NK-92 treated with Interleukin-12 subunit alpha and Interleukin-12 subunit beta, amount 100 ng/mL, for 24 hours (cell line): ENCODE measurements around the gene CHMP2A.
"Not testable (repeated sequence)": the region's sequence is repeated elsewhere in the genome, so short reads cannot be mapped to it uniquely, and the experiment has no call there.

ENCODE experiments used
- DNase-seq: peaks from one replicate; lab custom pipeline; 2025; lab: John Stamatoyannopoulos, UW

CHMP2A gene

DNA sequence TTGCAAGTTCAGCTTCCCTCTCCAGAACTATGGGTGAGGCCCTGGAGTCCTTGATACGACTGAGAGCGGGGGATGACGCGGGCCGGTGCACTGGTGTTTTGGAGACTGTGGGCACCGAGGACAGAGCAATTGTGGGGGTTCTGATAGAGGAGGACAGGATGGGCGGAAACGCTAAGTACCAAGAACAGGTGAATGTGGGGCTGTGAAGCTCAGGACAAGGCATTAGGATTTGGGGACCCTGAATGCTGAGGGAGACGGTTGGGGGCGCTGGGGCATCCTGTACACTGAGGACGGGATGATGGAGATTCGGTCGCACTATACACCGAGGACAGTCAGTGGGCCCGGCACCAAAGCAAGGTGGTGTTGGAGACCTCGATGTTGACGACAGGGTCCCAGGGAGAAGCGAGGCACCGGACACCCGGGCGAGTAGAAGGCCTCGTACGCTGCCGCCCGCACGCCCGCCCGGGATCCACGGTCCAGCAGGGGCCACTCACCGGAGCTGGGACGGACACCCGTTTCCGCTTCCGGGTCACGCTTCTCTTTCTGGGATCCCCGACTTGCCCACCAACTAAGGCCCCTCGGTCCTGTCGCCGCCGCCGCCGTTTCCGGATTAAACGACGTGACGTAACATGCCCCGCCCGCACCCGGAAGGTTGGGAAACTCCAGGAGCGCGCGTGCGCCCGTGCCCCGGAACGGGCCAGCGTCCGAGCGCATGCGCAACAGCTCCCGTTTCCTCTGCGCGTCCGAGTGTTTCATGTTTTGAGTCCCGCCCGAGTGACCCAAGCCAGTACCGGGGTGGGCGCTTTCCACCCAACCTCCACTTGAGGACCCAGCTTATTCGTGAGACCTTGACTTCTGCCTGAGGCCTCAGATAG lies at the start of gene CHMP2A:
TSS of gene CHMP2A (minus strand) at position 612 of the 875 bp plus-strand sequence. CDS start 893 bp downstream, outside the sequence.
- no peak for DNase-seq

DNA sequence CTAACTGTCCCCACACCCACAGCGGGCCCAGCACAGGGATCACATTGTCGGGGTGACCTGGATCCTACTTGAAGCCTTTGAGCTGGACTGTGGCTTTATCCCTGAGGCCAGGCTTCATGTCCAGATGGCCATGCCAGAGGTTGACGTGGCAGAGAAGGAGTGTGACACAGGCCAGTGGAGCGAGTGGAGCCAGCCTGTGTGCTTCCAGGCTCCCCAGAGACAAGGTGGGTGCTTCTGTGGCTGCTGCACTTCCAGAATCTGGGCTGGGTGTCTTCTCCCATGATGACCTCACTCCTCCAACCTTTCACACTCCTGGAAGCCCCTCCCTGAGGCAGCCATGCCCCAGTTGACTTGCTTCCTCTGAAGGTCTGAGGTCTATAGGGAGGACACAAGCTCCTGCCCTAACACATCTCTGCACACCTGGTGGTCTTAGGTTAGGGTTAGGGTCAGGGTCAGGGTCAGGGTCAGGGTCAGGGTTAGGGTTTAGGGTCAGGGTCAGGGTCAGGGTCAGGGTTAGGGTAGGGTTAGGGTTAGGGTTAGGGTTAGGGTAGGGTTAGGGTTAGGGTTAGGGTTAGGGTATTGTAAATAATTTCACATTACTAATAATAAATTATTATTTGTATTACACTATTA lies 31.3 kb upstream of the CHMP2A start:
- DNase-seq, result no peak

DNA sequence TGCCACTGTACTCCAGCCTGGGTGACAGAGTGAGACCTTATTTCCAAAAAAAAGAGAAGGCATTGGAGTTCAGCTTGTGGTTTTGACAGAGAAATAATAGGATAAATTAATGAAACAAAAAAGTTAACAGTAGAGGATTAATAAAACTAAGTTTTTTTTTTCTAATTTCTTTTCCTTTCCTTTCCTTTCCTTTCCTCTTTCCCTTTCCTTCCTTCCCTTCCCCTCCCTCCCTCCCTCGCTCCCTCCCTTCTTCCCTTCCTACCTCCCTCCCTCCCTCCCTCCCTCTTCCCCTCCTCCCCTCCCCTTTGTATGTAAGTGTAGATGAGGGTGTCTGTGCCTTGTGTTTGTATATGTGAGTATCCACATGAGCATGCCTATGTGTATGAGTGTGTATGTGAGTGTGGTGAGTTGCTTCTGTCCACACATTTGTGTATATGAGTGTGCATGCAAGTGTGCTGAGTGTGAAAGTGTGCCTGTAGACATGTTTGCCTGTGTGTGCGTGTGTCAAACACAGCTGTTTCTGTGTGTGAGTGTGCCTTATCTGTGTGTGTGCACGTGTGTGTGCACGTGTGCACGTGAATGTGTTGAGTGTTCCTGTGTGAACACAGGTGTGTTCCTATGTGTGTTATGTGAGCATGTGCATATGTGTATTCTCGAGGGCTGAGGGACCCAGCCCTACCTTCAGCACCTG lies 30.7 kb upstream of the CHMP2A start:
- no peak for DNase-seq

DNA sequence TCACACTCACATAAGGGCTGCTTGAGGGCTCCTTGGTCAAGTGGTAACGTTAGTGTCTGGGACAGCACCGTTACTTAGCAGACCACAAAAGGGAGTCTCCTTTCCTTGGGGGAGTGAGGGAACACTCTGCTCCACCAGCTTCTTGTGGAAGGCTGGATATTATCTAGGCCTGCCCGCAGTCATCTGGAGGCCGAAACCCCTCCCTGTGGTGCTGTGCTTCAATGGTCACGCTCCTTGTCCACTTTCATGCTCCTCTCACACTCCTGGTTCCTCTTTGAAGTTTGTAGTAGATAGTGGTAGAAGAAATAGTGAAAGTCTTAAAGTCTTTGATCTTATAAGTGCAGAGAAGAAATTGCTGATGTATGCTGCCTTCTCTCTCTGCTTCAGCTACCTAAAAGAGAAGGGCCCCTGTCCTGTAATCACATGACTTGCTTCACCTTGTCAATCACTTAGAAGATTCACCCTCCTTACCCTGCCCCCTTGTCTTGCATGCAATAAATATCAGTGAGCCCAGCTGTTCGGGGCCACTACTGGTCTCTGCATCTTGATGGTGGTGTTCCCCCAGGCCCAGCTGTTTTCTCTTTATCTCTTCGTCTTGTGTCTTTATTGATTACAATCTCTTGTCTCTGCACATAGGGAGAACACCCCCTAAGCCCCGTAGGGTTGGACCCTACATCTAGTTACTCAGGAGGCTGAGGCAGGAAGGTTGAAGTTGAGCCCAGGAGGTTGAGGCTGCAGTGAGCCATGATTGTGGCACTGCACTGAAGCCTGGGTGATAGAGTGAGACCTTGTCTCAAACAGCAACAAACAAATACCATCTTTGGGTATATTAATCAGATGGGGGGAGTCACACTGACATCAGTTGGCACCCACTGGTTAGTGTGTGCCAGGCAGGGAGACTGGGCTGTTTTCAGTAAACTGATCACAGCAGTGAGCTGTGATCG lies 29.9 kb upstream of the CHMP2A start:
- no peak for DNase-seq

DNA sequence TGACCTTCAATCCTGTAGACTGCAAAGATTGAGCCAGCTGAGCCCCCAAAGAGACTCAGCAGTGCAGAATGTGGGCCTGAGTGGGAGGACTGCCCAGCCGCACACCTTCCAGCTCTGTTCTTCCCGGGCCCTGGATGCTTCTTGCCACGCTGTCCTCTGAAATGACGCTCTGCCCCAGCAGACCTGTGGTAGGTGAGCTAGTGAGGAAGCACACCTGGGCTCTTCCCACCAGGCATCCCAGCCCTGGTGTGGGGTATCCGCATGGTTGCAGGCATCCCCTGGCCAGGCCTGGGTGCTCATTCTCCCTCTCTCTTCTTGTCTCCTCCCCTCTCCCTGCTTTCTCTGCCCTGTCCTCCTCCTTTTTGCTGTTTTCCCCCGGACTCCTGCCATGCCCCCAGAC lies 28.1 kb upstream of the CHMP2A start:
- DNase-seq, result no peak

DNA sequence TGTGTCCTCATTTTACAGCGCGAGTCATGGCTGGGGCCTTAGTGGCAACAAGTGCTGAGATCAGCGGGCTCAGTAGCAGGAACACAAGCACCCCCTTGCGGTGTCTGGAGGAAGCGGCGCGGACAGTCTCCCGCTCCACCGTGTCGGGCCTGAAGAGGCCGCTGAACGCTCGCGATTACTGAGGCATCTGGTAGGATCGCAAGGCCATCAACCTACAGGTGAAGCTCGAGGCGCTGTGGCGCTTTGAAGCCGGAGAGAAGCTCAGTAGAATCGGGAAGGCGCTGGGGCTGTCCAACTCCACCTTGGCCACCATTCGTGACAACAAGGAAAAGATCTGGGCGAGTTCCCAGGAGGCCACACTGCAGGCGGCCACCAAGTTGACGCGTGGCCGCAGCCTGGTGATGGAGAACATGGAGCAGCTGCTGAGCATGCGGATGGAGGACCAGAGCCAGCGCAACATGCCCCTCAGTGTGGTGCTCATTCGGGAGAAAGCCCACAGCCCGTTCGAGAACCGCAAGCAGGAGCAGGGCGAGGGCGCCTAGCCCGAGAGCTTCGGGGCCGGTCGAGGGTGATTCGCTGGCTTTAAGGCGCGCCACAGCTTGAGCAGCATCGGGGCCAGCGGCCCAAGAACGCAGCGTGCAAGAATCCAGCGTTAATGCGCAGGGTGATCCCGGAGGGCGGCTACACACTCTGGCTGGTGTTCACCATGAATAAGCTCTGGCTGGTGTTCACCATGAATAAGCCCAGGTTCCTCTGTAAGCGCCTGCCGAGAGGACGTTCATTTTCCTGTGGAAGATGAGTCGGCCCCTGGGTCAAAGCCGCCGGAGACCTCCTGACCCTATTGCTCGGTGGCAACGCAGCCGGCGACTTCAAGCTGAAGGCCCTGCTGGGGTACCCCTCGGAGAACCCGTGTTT lies 26.6 kb upstream of the CHMP2A start:
- DNase-seq, result no peak

DNA sequence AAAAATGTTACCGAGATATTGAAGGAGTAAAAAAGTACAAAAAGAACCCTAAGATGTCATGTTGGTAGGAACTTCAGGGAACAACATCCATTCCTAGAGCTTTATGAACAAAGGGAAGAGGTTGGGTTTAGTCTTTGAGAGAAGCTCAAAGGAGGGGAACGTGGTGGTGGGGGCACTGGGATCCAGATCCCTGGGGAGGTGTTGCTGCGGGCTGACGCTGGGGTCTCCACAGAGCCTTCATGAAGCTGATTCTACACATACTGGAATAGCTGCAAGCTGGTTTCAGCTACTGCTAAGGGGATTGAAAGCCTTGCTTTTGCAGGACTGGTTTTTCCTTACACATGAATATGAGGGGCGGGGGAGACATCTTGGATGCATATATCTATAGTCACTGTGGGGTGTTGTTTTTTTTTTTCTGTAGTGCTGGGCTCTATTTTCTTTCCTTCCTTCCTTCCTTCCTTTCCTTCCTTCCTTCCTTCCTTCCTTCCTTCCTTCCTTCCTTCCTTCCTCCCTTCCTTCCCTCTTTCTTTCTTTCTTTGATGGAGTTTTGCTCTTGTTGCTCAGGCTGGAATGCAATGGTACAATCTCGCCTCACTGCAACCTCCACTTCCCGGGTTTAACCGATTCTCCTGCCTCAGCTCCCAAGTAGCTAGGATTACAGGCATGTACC lies 24.7 kb upstream of the CHMP2A start:
- DNase-seq, result no peak

DNA sequence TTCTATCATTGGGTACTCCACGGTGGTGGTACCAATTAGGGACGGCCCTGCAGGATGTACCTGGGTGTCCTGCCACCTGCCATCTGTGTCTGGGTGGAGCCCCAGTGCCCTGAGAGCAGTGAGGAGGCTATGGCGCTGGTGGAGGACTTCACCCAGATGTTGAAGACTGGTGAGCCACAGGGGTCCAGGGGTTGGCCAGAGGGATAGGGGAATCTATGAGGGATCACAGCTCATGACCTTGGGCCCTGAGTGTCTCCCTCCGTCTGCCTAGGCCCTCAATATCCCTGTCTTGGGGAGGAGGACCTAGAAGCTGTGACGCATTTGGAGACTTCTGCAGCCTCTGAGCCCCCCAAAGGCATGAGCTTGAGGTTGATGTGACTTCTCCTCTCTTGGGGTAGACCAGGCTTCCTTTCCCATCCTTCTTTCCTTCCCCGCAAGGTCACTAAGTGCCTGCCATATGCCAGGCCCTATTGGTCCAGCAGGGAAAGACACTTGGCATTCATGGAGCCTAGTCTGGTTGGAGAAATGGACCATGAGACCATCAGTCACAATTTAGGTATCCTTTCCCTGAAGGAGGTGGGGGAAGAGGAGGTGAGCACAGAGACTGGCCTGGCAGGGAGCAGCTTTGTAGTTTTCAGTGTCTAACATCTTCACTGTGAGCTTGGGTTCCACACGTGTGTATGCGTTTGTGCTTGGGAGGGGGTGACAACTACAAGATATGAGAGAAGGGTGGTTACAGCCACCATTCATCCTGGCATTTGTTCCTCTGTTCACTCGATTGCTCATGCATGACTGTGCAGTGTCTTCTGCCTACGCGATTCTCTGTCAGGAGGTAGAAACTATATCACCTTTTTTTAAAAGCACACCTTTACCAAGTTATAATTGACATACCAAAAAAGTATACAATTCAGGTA lies 23.4 kb upstream of the CHMP2A start:
- DNase-seq, result no peak

GRCh38 chr19:58577581-58577980 lies 22.7 kb upstream of the CHMP2A start:
- not testable (repeated sequence) for DNase-seq

DNA sequence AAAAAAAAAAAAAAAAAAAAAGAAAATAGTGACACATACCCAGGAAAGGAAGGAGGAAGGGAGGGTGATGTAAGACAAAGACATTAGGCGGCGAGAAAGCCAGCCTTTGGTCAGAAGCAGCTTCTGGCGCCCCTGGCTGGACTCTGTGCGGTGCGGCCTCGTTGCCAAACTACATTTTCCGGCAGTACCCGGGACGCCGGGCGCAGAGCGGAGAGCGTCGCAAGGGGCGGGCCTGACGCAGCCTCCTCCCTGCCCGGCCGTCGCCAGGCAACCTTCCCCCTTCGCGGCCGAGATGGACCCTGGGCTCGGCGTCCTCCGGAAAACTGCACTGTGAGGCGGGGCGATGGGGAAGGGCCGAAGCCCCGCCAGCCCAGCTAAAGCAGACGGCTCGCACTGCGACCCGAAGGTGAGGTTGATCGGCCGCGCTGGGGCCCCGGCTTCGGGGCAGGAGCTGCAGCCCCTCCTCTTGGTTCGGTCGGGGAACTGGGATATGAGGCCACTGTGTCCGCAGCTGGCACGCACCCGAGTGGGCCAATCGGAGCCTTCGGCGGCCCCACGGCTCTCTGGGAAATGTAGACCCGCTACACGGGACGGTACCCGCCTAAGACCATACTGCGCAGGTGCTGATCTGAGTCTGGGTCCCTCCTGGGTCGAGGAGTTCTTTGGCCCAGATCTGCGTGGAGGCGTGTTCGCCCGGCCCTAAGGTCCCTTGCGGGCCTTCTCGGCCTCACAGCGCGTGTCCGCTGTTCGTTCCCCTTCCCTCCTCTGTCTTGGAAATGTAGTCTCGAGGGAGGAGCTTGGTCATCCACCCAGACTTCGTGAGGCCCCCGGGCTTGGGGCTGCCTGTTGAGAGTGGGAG lies 20.5 kb upstream of the CHMP2A start:
- no peak for DNase-seq

DNA sequence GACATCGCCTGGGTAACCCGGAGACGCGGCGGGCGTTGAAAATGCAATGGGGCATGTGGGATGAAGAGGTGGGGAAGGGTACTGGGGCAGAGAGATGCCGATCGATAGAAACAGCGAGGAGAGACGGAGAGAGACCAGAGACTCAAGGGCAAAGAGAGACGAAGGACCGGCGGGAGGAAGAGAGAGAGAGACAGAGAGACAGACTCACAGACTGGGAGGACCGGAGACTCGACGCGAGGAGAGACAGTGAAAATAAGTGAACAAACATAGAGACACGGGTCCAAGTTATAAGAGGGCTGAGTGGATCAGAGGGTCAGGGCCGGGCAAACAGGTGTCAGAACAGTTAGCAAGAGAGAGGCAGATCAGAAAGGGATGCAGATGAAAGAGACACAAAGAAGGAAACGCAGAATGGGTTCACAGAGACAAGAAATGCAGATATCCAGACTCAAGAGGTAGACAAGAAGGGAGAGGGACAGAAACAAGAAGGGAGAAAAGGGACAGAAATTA lies 18.8 kb upstream of the CHMP2A start:
- DNase-seq, result no peak

- no peak for DNase-seq
Measured at GRCh38 chr19:58572818-58573657, 18.1 kb upstream of the CHMP2A start, which contains the start of gene MZF1. Gene MZF1 (minus strand): TSS chr19:58573335. CDS start chr19:58571389, 1,946 bp downstream.

DNA sequence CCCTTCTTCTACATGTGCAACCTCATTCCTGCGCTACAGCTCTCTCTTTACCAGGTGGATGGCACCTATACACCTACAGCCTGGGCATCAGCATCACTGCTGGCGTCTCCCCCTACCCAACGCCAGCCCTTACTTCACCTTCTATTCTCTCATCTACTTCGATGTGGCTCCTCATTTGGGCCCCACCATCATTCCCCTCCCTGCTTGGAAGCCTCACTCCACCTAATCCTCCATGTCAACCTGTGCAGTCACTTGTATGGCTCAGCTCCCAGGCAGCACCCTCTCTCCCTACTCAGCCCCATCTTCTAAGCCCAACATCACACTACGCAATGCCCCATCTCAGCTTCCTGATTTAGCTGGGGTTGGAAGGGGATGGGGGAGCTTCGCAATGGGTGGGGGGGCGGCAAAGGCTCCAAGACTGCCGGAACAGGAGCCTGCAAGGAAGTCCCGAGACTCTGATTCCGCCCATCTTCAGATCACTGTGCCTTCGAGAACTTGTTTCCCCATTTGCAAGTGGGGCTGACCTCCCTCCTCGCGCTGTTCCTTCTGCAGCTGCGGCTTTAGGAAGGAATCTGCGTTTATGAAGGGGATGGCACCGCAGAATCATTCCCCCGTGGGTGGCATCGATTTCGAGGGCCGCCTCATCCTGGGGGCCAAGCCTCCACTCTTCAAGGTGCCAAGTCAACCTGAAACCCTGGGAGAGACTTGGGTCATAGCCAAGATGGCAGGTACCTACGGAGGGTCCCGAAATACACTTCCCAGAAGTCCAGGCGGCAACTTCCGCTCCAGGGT lies 17.3 kb upstream of the CHMP2A start:
- DNase-seq, result no peak

DNA sequence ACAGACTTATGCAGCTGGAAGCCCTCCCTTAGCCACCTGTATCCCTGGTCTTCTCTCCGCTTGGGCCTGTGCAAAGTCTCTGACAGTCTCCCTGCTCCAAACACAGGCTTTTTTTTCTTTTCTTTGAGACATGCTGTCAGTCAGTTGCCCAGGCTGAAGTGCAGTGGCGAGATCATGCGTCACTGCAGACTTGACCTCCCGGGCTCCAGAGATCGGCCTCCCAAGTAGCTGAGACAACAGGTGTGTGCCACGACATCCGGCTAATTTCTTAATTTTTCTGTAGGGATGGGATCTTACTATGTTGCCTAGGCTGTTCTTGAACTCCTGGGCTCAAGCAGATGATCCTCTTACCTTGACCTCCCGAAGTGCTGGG lies 16.7 kb upstream of the CHMP2A start:
- no peak for DNase-seq

GRCh38 chr19:58570770-58571574 lies 16.1 kb upstream of the CHMP2A start:
- DNase-seq, result no peak
